HepG2 (cell line): ENCODE results near the gene NOTUM. TPM values are rescaled to one million over a fixed set of nuclear protein-coding genes. Genes with fewer than 3 reads are reported as not detected.
A peak's percentile ranks its signal among the peaks of the same experiment; 100 is the strongest.

ENCODE experiments used
- ATF7-NPFF ChIP-seq: sonication (generic); formaldehyde crosslinking; IDR thresholded peaks from 2 replicates; pipeline ENCODE4 v1.8.1; 2023; ENCODE audit warnings: mild to moderate bottlenecking, low read depth, missing genetic modification reagents, moderate library complexity
- CAMTA2 ChIP-seq: sonication (generic); formaldehyde crosslinking; IDR thresholded peaks from 2 replicates; pipeline ENCODE4 v1.4.0; 2020; ENCODE audit warnings: mild to moderate bottlenecking, missing genetic modification reagents, borderline replicate concordance
- ETV5 ChIP-seq: IDR thresholded peaks from 2 replicates; pipeline ENCODE4 v1.6.1; 2018; ENCODE audit warnings: missing biosample characterization, missing genetic modification reagents, inconsistent platforms, borderline replicate concordance
- FLYWCH1 ChIP-seq: sonication (generic); formaldehyde crosslinking; IDR thresholded peaks from 2 replicates; pipeline ENCODE4 v1.8.1; 2023; ENCODE audit warnings: mild to moderate bottlenecking, missing genetic modification reagents
- GABPA ChIP-seq, 2 experiments: IDR thresholded peaks; 2 replicates each; pipeline ENCODE4 v1.6.1; 2011 to 2016; ENCODE audit warnings: low read depth in 2 of 2, low read length in 1 of 2, missing biosample characterization in 1 of 2, missing genetic modification characterization in 1 of 2
- IKZF4 ChIP-seq: sonication (generic); formaldehyde crosslinking; IDR thresholded peaks from 2 replicates; pipeline ENCODE4 v1.5.1; 2020; ENCODE audit warnings: borderline replicate concordance, mild to moderate bottlenecking, low read depth, missing genetic modification reagents; ENCODE audit errors: not compliant biosample characterization
- JUN ChIP-seq: sonication (generic); formaldehyde crosslinking; IDR thresholded peaks from 2 replicates; pipeline ENCODE4 v1.4.0; 2020; ENCODE audit warnings: mild to moderate bottlenecking, missing genetic modification reagents
- KMT2B ChIP-seq: IDR thresholded peaks from 2 replicates; pipeline ENCODE4 v1.6.1; 2016; ENCODE audit warnings: missing genetic modification reagents, missing compliant biosample characterization
- SOX13 ChIP-seq, 3 experiments: fragments of 450-650 bp in 1 of 3; sonication (generic) in 1 of 3; formaldehyde crosslinking in 1 of 3; IDR thresholded peaks in 2 of 3; conservative IDR thresholded peaks in 1 of 3; 2 replicates each; pipeline versions ENCODE4 v1.5.0 to v1.6.1; 2016 to 2020; ENCODE audit warnings: antibody characterized with exemption in 1 of 3, mild to moderate bottlenecking in 1 of 3, missing compliant biosample characterization in 1 of 3, missing genetic modification reagents in 1 of 3, moderate library complexity in 1 of 3
- SOX5 ChIP-seq: IDR thresholded peaks from 2 replicates; pipeline ENCODE4 v1.6.1; 2016; ENCODE audit warnings: borderline replicate concordance
- SRSF1 ChIP-seq: fragments of 200-400 bp; formaldehyde crosslinking; optimal IDR thresholded peaks from 2 replicates; pipeline ENCODE3; 2017; ENCODE audit warnings: mild to moderate bottlenecking, low read depth, low read length, moderate library complexity
- U2AF1 ChIP-seq: fragments of 200-400 bp; formaldehyde crosslinking; optimal IDR thresholded peaks from 2 replicates; pipeline ENCODE3; 2017; ENCODE audit warnings: mild to moderate bottlenecking, low read depth, low read length
- ZEB1 ChIP-seq: IDR thresholded peaks from 2 replicates; pipeline ENCODE4 v1.6.1; 2012; ENCODE audit warnings: mild to moderate bottlenecking, low read depth, inconsistent platforms; ENCODE audit not compliant: insufficient replicate concordance
- ZFYVE20 ChIP-seq: sonication (generic); formaldehyde crosslinking; IDR thresholded peaks from 2 replicates; pipeline ENCODE4 v1.8.0; 2023; ENCODE audit warnings: low read depth, mild to moderate bottlenecking, moderate library complexity, missing genetic modification reagents, borderline replicate concordance
- ZNF205 ChIP-seq: IDR thresholded peaks from 2 replicates; pipeline ENCODE4 v1.6.1; 2018; ENCODE audit warnings: missing biosample characterization, missing genetic modification reagents
- ZNF383 ChIP-seq: sonication (generic); formaldehyde crosslinking; IDR thresholded peaks from 2 replicates; pipeline ENCODE4 v1.4.0; 2020; ENCODE audit warnings: missing genetic modification reagents, mild to moderate bottlenecking, borderline replicate concordance
- ZNF563 ChIP-seq: sonication (generic); formaldehyde crosslinking; IDR thresholded peaks from 2 replicates; pipeline ENCODE4 v1.8.0; 2022; ENCODE audit warnings: mild to moderate bottlenecking, moderate library complexity, missing genetic modification reagents
- ZNF615 ChIP-seq: sonication (generic); formaldehyde crosslinking; IDR thresholded peaks from 2 replicates; pipeline ENCODE4 v1.5.0; 2020; ENCODE audit warnings: mild to moderate bottlenecking, missing genetic modification reagents, borderline replicate concordance
- ZNF703 ChIP-seq: sonication (generic); formaldehyde crosslinking; IDR thresholded peaks from 2 replicates; pipeline ENCODE4 v1.5.1; 2020; ENCODE audit warnings: missing genetic modification reagents, mild to moderate bottlenecking, moderate library complexity, borderline replicate concordance
- ZNF773 ChIP-seq: sonication (generic); formaldehyde crosslinking; IDR thresholded peaks from 2 replicates; pipeline ENCODE4 v1.4.0; 2020; ENCODE audit warnings: missing genetic modification reagents, borderline replicate concordance
- ZSCAN21 ChIP-seq: sonication (generic); formaldehyde crosslinking; IDR thresholded peaks from 2 replicates; pipeline ENCODE4 v1.8.0; 2022; ENCODE audit warnings: mild to moderate bottlenecking, missing genetic modification reagents, moderate library complexity, borderline replicate concordance
- polyA plus RNA-seq, 8 experiments: library from polyadenylated mRNA; depleted of rRNA in 3 of 8; stranded (reverse) in 7 of 8; unstranded in 1 of 8; fragments of >200 nt; fragmentation: Illumina TruSeq in 4 of 8; extraction: Trizol in 4 of 8; gene quantifications; 2 replicates each; pipeline versions ENCODE4 v1.2.1 to v1.2.3, GENCODE V29; 2011 to 2016; ENCODE audit warnings: low read depth in 4 of 8, missing spikeins in 1 of 8, mixed read lengths in 1 of 8; ENCODE audit not compliant: insufficient read depth in 1 of 8
- total RNA-seq, 5 experiments: library from RNA; depleted of rRNA; stranded (reverse); fragments of >200 nt; fragmentation: Illumina TruSeq; extraction: Trizol; gene quantifications; 2 replicates each; pipeline ENCODE4 v1.2.3, GENCODE V29; 2016; ENCODE audit warnings: low read depth in 1 of 5
- TF ChIP-seq, protein P1 (sequence below): sonication (generic); formaldehyde crosslinking; IDR thresholded peaks from 2 replicates; pipeline ENCODE4 v1.5.0; 2020; ENCODE audit warnings: missing genetic modification reagents
- TF ChIP-seq, protein P2 (sequence below), 2 experiments: sonication (generic) in 1 of 2; formaldehyde crosslinking in 1 of 2; IDR thresholded peaks; 2 replicates each; pipeline versions ENCODE4 v1.4.0 to v1.6.1; 2018 to 2020; ENCODE audit warnings: missing genetic modification reagents in 2 of 2, borderline replicate concordance in 1 of 2, low read depth in 1 of 2, mild to moderate bottlenecking in 1 of 2, missing biosample characterization in 1 of 2
- TF ChIP-seq, protein P3 (sequence below): sonication (generic); formaldehyde crosslinking; IDR thresholded peaks from 2 replicates; pipeline ENCODE4 v1.5.0; 2020; ENCODE audit warnings: missing genetic modification reagents

NOTUM gene
- total and polyA plus RNA-seq, 2 of the 13 experiments (the other 11 are each of a cell fraction or from before 2014, with no cell fraction given): 150 to 160 TPM

DNA sequence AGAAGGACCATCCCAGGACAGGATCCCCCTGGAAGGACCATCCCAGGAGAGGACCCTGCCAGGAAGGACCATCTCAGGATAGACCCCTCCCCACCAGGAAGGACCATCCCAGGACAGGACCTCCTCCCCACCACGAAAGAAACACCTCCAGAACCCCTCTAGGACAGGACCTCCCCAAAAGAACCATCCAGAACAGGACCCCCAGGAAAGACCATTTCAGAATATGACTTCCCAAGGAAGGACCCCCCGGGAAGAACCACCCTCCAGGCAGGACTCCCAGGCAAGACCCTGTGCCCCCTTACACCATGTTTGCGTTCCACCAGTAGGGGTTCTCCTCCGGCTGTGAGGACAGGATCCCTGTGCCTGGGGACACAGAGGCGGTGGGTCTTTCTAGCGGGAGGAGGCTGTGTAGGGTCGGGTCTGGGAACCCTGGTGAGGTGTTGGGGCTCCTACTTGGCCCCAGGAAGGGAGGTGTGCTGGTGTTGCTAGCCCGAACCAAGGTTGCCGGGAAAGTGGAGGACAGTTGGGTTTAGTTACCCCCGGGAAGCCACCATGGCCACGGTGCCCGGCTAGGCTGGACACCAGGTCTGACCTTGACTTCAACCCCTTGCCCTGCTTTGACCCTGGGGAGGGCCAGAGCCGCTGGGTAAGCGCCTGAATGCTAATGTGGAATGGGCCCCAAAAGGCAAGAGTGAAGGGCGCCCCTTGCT is 2.2 kb downstream of the NOTUM start (continued):
- TF ChIP-seq SOX13 (IDR thresholded peaks at IDR 0.05) (no peak), SOX13 (CRISPR knock-in tag; conservative IDR thresholded peaks at IDR 0.05 in 1 of 2, IDR thresholded peaks at IDR 0.05 in 1 of 2) (no peak), GABPA (IDR thresholded peaks at IDR 0.05; ENCODE audit: low read depth, low read length) (no peak), GABPA (CRISPR knock-in tag; IDR thresholded peaks at IDR 0.05; ENCODE audit: low read depth) (no peak), FLYWCH1 (0 out of 2 replicates have a peak, but pooled peaks have one; percentile 17), ZNF703 (CRISPR knock-in tag) (no peak), SRSF1 (peak; percentile 81), ZNF383 (CRISPR knock-in tag) (no peak), CAMTA2 (CRISPR knock-in tag) (no peak), KMT2B (CRISPR knock-in tag) (no peak), ATF7-NPFF (CRISPR knock-in tag) (no peak), ETV5 (no peak; the same call in 1 of the 2 replicates), ZNF615 (CRISPR knock-in tag) (no peak), SOX5 (CRISPR knock-in tag) (no peak), ZSCAN21 (CRISPR knock-in tag) (no peak), ZNF205 (no peak), ZEB1 (no peak), ZNF773 (CRISPR knock-in tag) (no peak), ZNF563 (CRISPR knock-in tag) (no peak), ZFYVE20 (CRISPR knock-in tag) (no peak), JUN (CRISPR knock-in tag) (no peak), IKZF4 (CRISPR knock-in tag) (peak; percentile 14), U2AF1 (no peak)
- TF ChIP-seq, protein P1, sequence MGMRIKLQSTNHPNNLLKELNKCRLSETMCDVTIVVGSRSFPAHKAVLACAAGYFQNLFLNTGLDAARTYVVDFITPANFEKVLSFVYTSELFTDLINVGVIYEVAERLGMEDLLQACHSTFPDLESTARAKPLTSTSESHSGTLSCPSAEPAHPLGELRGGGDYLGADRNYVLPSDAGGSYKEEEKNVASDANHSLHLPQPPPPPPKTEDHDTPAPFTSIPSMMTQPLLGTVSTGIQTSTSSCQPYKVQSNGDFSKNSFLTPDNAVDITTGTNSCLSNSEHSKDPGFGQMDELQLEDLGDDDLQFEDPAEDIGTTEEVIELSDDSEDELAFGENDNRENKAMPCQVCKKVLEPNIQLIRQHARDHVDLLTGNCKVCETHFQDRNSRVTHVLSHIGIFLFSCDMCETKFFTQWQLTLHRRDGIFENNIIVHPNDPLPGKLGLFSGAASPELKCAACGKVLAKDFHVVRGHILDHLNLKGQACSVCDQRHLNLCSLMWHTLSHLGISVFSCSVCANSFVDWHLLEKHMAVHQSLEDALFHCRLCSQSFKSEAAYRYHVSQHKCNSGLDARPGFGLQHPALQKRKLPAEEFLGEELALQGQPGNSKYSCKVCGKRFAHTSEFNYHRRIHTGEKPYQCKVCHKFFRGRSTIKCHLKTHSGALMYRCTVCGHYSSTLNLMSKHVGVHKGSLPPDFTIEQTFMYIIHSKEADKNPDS: no peak
- TF ChIP-seq, protein P2, sequence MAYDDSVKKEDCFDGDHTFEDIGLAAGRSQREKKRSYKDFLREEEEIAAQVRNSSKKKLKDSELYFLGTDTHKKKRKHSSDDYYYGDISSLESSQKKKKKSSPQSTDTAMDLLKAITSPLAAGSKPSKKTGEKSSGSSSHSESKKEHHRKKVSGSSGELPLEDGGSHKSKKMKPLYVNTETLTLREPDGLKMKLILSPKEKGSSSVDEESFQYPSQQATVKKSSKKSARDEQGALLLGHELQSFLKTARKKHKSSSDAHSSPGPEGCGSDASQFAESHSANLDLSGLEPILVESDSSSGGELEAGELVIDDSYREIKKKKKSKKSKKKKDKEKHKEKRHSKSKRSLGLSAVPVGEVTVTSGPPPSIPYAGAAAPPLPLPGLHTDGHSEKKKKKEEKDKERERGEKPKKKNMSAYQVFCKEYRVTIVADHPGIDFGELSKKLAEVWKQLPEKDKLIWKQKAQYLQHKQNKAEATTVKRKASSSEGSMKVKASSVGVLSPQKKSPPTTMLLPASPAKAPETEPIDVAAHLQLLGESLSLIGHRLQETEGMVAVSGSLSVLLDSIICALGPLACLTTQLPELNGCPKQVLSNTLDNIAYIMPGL (CRISPR knock-in tag; IDR thresholded peaks at IDR 0.05; ENCODE audit: borderline replicate concordance in 1 of 2, low read depth in 1 of 2): peak; percentile 8 to 69; a peak in 2 of 4 replicates
- TF ChIP-seq, protein P3, sequence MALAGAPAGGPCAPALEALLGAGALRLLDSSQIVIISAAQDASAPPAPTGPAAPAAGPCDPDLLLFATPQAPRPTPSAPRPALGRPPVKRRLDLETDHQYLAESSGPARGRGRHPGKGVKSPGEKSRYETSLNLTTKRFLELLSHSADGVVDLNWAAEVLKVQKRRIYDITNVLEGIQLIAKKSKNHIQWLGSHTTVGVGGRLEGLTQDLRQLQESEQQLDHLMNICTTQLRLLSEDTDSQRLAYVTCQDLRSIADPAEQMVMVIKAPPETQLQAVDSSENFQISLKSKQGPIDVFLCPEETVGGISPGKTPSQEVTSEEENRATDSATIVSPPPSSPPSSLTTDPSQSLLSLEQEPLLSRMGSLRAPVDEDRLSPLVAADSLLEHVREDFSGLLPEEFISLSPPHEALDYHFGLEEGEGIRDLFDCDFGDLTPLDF (CRISPR knock-in tag): no peak
